ENCODE data around the gene COLEC11.
"Not testable (repeated sequence)": the region's sequence is repeated elsewhere in the genome, so short reads cannot be mapped to it uniquely, and the experiment has no call there.

COLEC11 gene

DNA sequence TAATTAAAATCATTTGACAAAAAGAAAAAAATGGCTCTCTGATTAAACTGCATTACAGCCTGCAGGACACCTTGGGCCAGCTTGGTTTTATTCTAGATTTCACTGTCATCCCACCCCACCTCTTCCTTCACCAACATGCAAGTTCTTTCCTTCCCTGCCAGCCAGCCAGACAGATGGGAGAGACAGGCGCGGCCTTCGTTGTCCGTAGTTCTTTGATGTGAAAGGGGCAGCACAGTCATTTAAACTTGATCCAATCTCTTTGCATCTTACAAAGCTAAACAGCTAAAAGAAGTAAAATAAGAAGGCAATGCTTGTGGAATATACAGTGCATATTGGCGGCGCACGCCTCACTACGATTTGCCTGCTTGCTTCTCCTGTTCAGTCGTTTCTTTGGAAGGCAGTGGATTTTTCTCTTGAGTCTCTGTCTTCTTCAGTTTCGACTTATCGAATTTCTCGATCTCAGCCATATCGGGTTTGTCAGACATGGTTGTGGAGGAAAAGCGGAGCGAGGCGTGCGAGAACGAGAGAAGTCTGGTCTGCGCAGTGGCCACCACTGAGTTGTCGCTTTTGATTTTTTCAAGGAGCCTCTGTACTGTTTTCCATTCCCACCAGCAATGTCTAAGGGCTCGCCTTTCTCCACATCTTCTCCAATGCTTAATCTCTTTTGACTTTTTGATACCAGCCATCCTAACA is 22.4 kb downstream of the COLEC11 start:
- DNase-seq (ENCODE audit: low spot score) = no peak
- TF ChIP-seq, protein P1, sequence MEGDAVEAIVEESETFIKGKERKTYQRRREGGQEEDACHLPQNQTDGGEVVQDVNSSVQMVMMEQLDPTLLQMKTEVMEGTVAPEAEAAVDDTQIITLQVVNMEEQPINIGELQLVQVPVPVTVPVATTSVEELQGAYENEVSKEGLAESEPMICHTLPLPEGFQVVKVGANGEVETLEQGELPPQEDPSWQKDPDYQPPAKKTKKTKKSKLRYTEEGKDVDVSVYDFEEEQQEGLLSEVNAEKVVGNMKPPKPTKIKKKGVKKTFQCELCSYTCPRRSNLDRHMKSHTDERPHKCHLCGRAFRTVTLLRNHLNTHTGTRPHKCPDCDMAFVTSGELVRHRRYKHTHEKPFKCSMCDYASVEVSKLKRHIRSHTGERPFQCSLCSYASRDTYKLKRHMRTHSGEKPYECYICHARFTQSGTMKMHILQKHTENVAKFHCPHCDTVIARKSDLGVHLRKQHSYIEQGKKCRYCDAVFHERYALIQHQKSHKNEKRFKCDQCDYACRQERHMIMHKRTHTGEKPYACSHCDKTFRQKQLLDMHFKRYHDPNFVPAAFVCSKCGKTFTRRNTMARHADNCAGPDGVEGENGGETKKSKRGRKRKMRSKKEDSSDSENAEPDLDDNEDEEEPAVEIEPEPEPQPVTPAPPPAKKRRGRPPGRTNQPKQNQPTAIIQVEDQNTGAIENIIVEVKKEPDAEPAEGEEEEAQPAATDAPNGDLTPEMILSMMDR (IDR thresholded peaks at IDR 0.05; ENCODE audit: extremely low read depth, insufficient read depth, missing control alignments) = no peak
- in situ Hi-C loops (cut with MboI; ENCODE audit: low pct_unique_long_range_greater_than_20kb, low sequenced_read_pairs, unreplicated experiment) = no loop called here

DNA sequence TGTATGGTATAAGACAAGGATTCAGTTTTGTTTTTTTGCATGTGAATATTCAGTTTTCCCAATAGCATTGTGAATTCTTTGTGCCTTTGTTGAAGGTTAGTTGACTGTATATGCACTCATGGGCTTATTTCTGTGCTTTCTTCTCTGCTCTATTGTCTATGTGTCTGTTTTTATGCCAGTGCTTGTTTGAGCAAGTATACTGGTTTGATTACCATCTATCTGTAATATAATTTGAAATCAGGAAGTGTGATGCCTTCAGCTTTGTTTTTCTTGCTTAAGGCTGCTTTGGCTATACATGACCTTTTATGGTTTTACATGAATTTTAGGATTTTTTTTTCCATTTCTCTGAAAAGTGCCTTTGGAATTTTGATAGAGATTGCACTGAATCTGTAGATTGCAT is 23.5 kb downstream of the COLEC11 start:
- TF ChIP-seq, protein P1 (IDR thresholded peaks at IDR 0.05; ENCODE audit: extremely low read depth, insufficient read depth, missing control alignments) = no peak
- in situ Hi-C loops (cut with MboI; ENCODE audit: low pct_unique_long_range_greater_than_20kb, low sequenced_read_pairs, unreplicated experiment) = no loop called here
- DNase-seq (ENCODE audit: low spot score) = no peak

DNA sequence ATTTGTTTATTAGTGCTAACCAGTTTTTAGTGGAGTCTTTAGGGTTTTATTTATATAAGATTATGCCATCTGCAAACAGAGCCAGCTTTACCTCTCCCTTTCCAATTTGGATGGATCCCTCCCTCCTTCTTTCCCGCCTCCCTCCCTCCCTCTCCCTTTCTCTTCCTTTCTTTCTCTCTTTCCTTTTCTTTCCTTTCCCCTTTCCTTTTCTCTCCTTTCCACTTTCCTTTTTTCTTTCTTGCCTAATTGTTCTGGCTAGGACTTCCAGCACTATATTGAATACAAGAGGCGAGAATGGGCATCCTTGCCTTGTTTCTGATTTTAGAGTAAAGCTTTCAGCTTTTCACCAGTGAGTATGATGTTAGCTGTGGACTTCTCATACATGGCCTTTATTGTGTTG is 24.1 kb downstream of the COLEC11 start:
- no peak for DNase-seq (ENCODE audit: low spot score)
- in situ Hi-C loops (cut with MboI; ENCODE audit: low pct_unique_long_range_greater_than_20kb, low sequenced_read_pairs, unreplicated experiment) = no loop called here
- TF ChIP-seq, protein P1 (IDR thresholded peaks at IDR 0.05; ENCODE audit: extremely low read depth, insufficient read depth, missing control alignments) = no peak

DNA sequence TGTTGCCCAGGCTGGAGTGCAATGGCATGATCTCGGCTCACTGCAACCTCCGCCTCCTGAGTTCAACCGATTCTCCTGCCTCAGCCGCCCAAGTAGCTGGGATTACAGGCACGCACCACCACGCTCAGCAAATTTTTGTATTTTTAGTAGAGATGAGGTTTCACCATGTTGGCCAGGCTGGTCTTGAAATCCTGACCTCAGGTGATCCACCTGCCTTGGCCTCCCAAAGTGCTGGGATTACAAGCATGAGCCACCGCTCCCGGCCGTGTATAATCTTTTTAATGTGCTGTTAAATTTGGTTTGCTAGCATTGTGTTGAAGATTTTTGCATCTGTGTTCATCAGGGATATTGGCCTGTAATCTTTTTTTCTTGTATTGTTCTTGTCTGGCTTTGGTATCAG is 24.7 kb downstream of the COLEC11 start:
- DNase-seq (ENCODE audit: low spot score); in situ Hi-C loops (cut with MboI; ENCODE audit: low pct_unique_long_range_greater_than_20kb, low sequenced_read_pairs, unreplicated experiment): not testable (repeated sequence)

DNA sequence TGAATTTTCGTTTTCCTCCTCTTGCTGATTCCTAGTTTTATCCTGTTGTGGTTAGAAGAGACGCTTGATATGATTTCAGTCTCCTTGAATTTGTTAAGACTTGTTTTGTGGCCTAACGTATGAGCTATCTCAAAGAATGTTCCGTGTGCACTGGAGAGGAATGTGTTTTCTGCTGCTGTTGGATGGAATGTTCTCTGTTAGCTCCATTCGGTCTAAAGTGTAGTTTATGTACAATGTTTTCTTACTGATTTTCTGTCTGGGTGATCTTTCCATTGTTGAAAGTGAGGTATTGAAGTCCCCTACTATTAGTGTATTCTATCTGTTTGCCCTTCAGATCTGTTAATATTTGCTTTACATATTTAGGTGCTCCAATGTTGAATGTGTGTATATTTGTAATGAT is 25.9 kb downstream of the COLEC11 start:
- TF ChIP-seq, protein P1 (IDR thresholded peaks at IDR 0.05; ENCODE audit: extremely low read depth, insufficient read depth, missing control alignments) = no peak
- in situ Hi-C loops (cut with MboI; ENCODE audit: low pct_unique_long_range_greater_than_20kb, low sequenced_read_pairs, unreplicated experiment) = no loop called here
- DNase-seq (ENCODE audit: low spot score) = no peak

DNA sequence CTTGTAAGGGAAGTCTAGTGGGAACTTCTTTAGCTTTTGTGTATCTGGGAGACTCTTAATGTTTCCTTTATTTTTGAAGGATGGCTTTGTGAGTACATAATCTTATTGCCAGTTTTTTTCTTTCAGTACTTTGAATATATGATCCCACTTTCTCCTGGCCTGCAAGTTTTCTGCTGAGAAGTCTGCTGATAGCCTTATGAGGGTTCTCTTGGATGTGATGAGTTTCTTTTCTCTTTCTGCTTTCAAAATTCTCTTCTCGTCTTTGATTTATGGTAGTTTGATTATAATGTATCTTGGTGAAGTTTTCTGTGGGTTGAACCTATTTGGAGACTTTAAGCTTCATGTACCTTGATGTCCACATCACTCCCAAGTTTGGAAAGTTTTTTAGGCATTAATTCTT is 28.1 kb downstream of the COLEC11 start:
- TF ChIP-seq, protein P1 (IDR thresholded peaks at IDR 0.05; ENCODE audit: extremely low read depth, insufficient read depth, missing control alignments) = no peak
- in situ Hi-C loops (cut with MboI; ENCODE audit: low pct_unique_long_range_greater_than_20kb, low sequenced_read_pairs, unreplicated experiment) = no loop called here
- DNase-seq (ENCODE audit: low spot score) = no peak

DNA sequence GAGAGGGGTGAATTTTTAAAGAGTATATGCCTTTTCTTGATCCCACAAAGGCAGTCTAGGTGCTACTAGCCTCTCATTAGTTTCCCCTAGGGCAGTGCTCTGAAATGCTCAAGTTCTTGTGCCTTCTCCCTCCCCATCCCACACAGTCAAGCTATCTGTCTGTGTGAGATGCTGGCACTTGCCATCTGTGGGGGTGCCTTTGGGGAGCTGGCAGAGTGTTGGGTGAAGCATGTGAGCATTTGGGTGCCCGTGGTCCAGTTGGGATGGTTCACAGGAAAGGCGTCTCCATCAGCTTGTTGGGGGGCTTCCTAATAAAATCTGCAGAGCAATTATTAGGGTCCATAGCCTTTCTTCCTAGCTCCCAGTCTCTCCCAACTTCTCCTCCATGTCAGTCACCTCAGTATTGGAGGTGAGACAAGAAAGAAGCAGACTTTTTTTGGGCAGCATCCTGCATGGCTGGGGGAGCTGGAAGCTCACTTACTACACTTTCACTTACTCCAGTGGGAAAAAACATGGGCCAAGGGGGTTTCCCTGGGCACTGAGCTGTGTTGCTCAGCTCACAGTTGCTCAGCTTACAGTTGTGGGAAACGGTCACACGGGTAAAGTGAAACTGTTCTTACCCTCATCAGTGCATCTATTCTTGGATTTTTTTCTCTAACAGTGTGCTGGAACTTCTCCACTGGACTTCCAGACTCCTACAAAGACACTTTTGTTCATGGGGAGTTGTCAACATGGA is 29.3 kb downstream of the COLEC11 start:
- in situ Hi-C loops (cut with MboI; ENCODE audit: low pct_unique_long_range_greater_than_20kb, low sequenced_read_pairs, unreplicated experiment) = no loop called here
- DNase-seq (ENCODE audit: low spot score) = no peak
- TF ChIP-seq, protein P1 (IDR thresholded peaks at IDR 0.05; ENCODE audit: extremely low read depth, insufficient read depth, missing control alignments) = no peak

All from GM13977 (cell line).